CD4-positive, alpha-beta T cell treated with Interleukin-2 at 100 ng/mL for 4 hours (primary cell): ENCODE results near the gene LONRF3.

Experiments
- DNase-seq: peaks from one replicate; pipeline ENCODE4 v3.0.0-alpha.2; 2020; ENCODE audit warnings: low spot score

LONRF3 gene

GRCh38 chrX:119036107-119037029 is 62.0 kb downstream of the LONRF3 start:
- no peak for DNase-seq

GRCh38 chrX:119040432-119040831 is 66.0 kb downstream of the LONRF3 start:
- no peak for DNase-seq

- no peak for DNase-seq
These were observed 66.8 kb downstream of the LONRF3 start for GRCh38 chrX:119041175-119041574.

- DNase-seq = no peak
These were observed 67.6 kb downstream of the LONRF3 start for GRCh38 chrX:119042040-119042439.

GRCh38 chrX:119042996-119043395 is 68.6 kb downstream of the LONRF3 start:
- no peak for DNase-seq

- no peak for DNase-seq
These were observed 71.5 kb downstream of the LONRF3 start for GRCh38 chrX:119045884-119046283.

GRCh38 chrX:119055687-119056086 is 81.3 kb downstream of the LONRF3 start:
- no peak for DNase-seq

- DNase-seq = no peak
These were observed 88.4 kb downstream of the LONRF3 start for GRCh38 chrX:119062750-119063374.

- no peak for DNase-seq
These were observed 89.0 kb downstream of the LONRF3 start for GRCh38 chrX:119063428-119063827.

GRCh38 chrX:119067023-119067739 is 92.8 kb downstream of the LONRF3 start:
- peak; percentile 5 for DNase-seq
